CD4-positive, alpha-beta T cell treated with Interleukin-21 for 1 hour (primary cell): Measurements from ENCODE around the gene MYCBP2.
A peak's percentile ranks its signal among the peaks of the same experiment; 100 is the strongest.

ENCODE experiments used
- DNase-seq: peaks from one replicate; pipeline ENCODE4 v3.0.0-alpha.2; 2020

Gene MYCBP2

GRCh38 chr13:77067519-77067918, 259.4 kb downstream of the MYCBP2 start:
- no peak for DNase-seq

DNA sequence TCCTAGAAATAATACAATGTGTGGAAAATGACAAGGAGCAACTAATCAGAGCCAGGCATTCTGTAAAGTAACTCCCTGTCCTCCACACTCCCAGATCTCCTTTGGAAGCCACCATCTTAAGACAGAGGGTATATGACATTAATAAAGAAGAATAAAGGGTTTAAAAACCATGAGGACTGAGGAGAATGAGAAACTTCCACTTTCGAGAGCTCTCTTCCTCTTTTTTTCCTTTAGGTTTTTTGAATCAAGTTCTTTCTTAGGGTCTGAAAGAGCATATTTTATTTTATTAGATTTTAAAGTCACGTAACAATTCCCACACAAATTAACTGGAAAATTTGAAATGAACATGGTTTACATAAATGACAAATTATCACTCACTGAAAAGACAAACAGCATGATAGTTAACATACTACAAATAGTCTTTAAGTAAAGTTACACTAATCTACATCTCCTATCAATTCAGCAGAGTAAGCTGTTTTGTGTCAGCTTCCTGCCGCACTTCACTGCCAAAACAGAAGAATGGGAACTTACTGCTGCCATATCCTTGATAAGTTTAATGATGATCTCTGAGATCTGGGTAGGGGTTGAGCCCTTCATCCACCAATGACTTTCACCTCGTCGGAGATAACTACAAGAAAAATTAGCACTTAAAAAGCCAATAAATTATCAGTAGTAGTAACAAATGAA, 261.3 kb downstream of the MYCBP2 start:
- DNase-seq: no peak

DNA sequence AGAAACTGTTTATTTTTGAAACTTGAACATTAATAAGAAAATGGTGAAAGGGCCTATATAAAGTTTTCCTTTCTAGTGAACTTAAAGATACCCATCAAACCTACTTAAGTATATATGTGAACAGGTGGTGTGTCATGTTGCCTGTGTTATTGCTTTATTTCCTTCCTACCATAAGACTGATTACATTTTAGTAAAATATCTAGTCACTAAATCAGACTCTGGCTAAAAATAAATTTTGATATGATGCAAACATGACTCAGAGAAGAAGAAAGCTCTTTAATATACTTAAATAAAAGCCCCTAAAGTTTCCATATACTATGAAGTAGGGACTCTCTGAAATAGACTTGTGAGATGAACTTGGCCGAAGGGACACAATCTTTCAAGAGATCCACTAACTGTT, 264.8 kb downstream of the MYCBP2 start:
- no peak for DNase-seq

DNA sequence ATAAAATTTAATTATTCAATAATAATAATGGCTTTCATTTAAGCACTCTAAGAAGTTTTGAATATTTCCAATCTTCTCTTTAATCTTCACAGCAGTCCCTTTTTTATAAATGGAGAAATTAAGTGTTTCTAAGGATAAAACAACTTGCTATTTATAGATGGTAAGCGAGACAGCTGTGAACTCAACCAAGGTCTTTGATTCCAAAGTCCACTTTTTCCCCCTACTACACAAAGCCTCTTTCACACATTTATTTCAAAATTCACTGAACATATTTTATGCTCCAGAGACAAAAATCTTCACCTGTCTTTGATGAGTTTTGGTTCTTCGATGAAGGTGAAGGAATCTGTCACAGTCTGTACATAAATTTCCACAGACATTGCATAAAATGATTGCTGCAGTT, 265.5 kb downstream of the MYCBP2 start:
- DNase-seq: no peak

GRCh38 chr13:77056886-77057285, 270.0 kb downstream of the MYCBP2 start:
- DNase-seq: no peak

GRCh38 chr13:77056382-77056781, 270.5 kb downstream of the MYCBP2 start:
- no peak for DNase-seq

GRCh38 chr13:77055158-77055557, 271.7 kb downstream of the MYCBP2 start:
- no peak for DNase-seq

DNA sequence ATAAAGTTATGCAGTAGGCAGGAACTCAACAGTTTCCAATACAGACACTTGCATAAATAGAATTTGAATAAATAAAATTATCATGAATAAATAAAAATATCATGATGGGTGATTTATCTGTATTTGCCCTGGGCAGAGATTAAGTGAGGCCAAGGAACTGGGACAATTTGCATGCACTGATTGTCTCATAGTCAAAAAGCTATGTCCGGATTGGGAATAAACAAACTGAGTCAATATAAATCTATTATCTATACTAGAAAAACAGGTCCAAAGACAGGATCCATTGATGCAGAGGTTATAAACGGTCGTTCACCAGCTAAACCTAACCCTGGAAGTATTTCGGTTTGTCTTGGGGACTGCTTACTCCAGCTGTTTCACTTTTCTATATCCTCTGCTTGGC, 273.7 kb downstream of the MYCBP2 start:
- DNase-seq: no peak

GRCh38 chr13:77048681-77049080, 278.2 kb downstream of the MYCBP2 start:
- no peak for DNase-seq

DNA sequence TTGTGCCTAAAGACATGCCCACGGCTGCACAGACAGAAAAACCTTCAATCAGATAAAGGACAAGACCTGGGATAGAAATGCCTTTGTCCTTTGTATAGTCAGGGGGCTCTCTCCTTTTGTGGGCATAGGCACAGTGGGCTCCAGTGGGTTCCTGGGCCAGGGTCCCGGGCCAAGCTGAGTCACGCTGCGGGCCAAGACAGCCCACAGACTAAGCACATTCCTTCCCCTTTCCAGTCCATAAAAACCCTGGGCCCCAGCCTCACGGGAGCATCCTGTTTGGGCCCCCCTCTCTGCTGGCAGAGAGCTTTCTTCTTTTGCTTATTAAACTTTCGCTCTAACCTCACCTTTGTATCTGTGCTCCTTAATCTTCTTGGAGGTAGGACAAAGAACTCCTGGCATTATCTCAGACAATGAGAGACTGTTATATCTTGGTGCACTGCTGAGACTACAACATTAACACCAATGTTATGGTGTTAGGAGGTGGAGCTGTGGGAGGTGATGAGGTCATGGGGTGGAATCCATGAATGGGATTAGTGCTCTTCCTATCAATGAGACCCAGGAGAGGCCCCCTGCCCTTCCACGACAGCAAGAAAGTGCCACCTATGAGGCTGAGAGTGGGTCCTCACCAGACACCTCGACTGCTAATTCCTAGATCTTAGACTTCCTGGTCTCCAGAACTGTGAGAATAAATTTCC, 279.1 kb downstream of the MYCBP2 start:
- DNase-seq: no peak

GRCh38 chr13:77042566-77043177, 284.2 kb downstream of the MYCBP2 start:
- no peak for DNase-seq

DNA sequence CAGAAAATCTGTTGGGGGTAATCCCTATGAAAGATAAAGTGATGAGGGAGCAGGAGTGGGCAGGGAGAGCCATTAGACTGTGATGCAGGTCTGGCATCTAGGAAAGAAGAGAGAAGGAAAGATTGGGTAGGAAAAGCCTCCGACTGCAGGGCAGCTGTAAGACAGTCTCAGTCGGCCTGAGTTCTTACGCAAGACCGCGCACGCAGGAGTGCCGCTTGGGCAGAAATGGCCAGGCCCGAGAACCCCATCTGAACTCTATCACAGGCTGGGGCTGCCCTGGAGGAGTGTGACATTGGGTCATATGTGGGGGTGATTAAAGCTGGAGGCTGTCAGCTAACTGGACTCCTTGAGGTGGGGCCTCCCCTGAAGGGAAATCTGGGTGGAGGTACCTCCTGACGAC, 286.1 kb downstream of the MYCBP2 start:
- no peak for DNase-seq

DNA sequence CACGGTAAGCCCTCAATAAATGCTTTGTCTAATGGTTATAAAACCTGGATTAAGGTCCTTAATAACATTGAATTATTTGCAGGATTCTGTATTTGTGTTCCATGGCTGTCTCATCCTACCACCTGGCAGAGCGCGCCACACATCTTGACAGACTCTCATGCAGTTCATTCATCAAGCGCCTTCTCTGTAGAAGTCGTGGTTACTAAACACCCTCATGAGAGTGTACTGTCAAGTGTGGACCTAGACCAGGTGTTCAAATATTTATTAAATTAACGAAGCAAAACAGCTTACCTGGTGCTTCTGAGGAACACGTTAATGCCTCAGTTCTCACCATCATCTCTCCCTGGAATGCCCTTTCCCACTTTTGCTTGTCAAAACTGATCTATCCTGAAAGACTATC, 286.8 kb downstream of the MYCBP2 start:
- no peak for DNase-seq

DNA sequence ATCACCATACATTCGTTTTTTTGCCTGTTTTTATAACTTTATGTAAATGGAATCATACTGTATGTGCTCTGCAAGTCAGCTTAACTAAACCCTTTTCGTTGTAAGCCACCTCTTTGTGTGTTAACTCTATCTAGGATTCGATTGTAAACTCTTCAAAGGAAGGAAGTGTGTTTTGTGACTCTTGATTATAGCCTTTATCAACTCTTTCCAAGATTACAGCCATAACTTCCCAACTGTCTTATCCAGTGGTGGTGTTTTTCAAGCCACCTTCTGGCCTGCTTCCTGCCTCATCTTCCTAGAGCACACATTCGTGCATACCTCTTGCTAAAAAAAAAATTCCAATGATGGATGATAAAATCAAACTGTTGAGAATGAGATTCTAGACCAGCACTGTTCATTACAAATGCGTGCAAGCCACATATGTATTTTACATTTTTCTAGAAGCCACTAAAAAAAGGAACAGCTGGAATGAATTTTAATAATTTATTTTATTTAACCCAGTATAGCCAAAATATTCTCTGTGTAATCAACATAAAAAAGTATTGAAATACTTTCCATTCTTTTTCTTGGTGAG, 287.9 kb downstream of the MYCBP2 start:
- DNase-seq: no peak

DNA sequence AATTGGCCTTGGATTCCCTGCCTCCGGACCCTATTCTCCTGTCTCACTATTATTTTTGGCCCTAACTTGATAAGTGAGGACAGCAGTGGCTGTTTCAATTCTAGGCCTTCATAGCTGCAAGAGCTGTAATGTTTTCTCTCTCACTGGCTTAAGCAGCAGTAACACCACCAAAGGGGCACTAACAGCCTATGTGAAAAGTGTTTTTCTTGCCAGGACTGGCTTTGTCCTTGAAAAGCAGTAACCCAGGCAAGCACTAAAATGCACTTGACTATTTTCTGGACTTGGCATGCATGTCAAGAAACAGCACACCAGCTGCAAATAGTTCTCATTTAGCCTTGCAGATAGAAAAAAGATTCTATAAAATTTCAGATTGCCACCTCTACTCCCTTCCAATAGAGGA, 290.6 kb downstream of the MYCBP2 start:
- no peak for DNase-seq

DNA sequence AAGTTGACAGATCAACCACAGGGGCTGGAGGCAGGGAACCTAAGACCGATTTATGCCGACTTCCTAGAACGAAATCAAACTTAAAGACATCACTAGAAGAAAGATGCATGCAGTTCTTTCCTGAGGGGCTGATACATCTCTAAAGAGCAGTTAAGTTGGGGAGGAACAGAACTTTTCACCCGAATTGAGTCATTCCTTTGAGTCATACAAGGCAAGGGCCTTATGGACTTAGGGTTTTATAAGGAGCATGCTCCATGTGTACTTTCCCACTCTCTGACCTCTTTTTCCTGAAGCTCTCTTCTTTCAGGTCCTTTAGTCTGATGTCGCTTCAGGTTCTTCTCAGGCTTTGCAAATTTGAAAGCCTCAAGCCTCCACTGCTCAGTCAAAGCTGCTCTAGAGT, 292.0 kb downstream of the MYCBP2 start:
- no peak for DNase-seq

- no peak for DNase-seq
These were observed 293.1 kb downstream of the MYCBP2 start for GRCh38 chr13:77033717-77034302.

- no peak for DNase-seq
These were observed 295.1 kb downstream of the MYCBP2 start for GRCh38 chr13:77031656-77032243.

GRCh38 chr13:77029436-77029835, 297.5 kb downstream of the MYCBP2 start:
- DNase-seq: no peak

DNA sequence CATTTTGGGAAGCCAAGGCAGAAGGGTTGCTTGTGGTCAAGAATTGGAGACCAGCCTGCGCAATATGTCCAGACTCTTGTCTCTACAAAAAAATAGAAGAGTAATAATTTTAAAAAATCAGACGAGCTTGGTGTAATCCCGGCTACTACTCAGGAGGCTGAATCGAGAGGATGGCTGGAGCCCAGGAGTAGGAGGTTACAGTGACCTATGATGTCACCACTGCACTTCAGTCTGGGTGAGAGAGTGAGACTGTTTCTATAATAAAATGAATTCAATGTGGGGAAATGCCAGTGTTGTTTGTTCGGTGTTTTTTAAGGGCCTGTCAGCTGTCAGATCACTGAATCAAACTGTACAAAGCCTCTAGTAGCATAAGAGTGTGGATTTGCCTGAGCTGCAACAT, 298.7 kb downstream of the MYCBP2 start:
- DNase-seq: no peak

- DNase-seq: peak; percentile 88
These were observed 299.9 kb downstream of the MYCBP2 start, which contains the start of gene FBXL3 for GRCh38 chr13:77026861-77027621. TSS of gene FBXL3 (minus strand) at chr13:77027159. CDS start at chr13:77021860, 5,299 bp downstream.

DNA sequence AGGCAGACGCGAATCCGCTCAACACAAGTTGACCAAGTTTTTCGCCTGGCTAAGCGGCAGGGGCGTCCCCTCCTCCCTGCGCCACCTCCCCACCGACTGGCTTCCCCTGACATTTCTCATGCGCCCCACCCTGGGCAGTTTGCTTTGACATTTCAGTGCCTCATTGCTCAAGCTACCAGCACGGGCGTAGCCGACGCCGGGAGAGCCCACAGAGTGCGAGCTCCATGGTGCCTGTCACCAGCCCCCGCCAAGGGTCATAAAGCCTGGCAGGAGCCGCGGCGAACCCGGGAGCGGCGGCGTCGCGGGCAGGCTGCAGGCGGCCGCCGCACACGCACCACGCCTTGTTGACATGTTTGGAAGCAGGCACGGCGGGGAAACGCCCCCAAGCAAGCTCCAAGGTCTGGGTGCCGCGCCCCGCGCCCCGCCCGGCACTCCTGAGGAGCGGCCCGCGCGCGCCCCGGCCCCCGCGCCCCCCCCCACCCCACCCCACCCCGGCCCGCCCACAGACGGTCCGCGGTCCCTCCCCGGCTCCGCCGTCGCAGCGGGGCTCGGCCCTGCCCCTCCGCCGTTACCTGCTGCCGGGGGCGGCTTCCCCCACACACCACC, 300.5 kb downstream of the MYCBP2 start:
- peak; percentile 84 for DNase-seq
